Immature natural killer cell (primary cell): ENCODE data around the gene UACA. TPM values are rescaled to one million over a fixed set of nuclear protein-coding genes. Genes with fewer than 3 reads are reported as not detected.
A peak's percentile ranks its signal among the peaks of the same experiment; 100 is the strongest.

ENCODE experiments used
- DNase-seq, 3 donors: peaks; one replicate each; pipeline ENCODE4 v3.0.0; 2022; ENCODE audit warnings: mixed read lengths in 1 of 3
- H3K27ac Mint-ChIP-seq, 6 donors: one replicate each; pipeline ENCODE4 v1.8.0; 2020; ENCODE audit warnings: mixed read lengths in 6 of 6, mild to moderate bottlenecking in 5 of 6, inconsistent platforms in 4 of 6, moderate library complexity in 3 of 6
- H3K27me3 Mint-ChIP-seq, 3 donors: one replicate each; pipeline ENCODE4 v1.8.0; 2020 to 2021; ENCODE audit warnings: low read depth in 3 of 3, mild to moderate bottlenecking in 3 of 3, mixed read lengths in 3 of 3, moderate library complexity in 3 of 3, inconsistent platforms in 1 of 3
- H3K36me3 Mint-ChIP-seq, 3 donors: one replicate each; pipeline ENCODE4 v1.8.0; 2020; ENCODE audit warnings: mixed read lengths in 3 of 3, inconsistent platforms in 2 of 3, mild to moderate bottlenecking in 2 of 3
- H3K4me1 Mint-ChIP-seq, 2 donors: one replicate each; pipeline ENCODE4 v1.8.0; 2020; ENCODE audit warnings: inconsistent platforms in 2 of 2, mild to moderate bottlenecking in 2 of 2, mixed read lengths in 2 of 2, moderate library complexity in 1 of 2
- H3K4me3 Mint-ChIP-seq, 5 donors: one replicate each; pipeline ENCODE4 v1.8.0; 2020; ENCODE audit warnings: mild to moderate bottlenecking in 5 of 5, mixed read lengths in 5 of 5, inconsistent platforms in 3 of 5, moderate library complexity in 3 of 5
- H3K9me3 Mint-ChIP-seq, 6 donors: one replicate each; pipeline ENCODE4 v1.8.0; 2020; ENCODE audit warnings: mild to moderate bottlenecking in 6 of 6, mixed read lengths in 6 of 6, inconsistent platforms in 4 of 6, moderate library complexity in 3 of 6
- polyA plus RNA-seq, 3 donors: library from polyadenylated mRNA; unstranded; fragments of 300-500 nt; fragmentation: Illumina TruSeq; gene quantifications; one replicate each; pipeline ENCODE4 v1.2.3, GENCODE V29; 2021

UACA gene
- polyA plus RNA-seq, 3 donors from 2014 or later = 0.63 TPM; not detected in 2

DNA sequence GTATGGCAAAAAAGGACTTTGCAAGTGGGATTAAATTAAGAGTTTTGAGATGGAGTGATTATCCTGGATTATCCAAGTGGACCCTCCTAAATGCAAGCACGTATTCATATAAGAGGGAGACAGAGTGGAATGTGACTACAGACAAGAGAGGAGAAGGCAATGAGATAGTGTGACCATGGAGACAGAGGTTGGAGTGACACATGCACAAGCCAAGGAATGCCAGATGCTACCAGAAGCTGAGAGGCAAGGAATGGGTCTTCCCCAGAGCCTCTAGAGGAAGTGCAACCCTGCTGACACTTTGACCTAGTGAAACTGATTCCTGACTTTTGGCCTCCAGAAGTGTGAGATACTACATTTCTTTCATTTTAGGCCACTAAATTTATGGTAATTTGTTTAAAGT, 117.2 kb downstream of the UACA start:
- H3K9me3 Mint-ChIP-seq = peaks cover 0 to 3% (median 0%) of the 10 kb centered on the region in 6 donors
- H3K4me1 Mint-ChIP-seq = no peaks in the 10 kb centered on the region
- no peak for DNase-seq
- H3K36me3 Mint-ChIP-seq = no peaks in the 10 kb centered on the region
- H3K4me3 Mint-ChIP-seq = no peak overlapping the region
- no peak overlapping the region for H3K27ac Mint-ChIP-seq
- peaks cover 3 to 10% (median 3%) of the 10 kb centered on the region in 3 donors for H3K27me3 Mint-ChIP-seq

DNA sequence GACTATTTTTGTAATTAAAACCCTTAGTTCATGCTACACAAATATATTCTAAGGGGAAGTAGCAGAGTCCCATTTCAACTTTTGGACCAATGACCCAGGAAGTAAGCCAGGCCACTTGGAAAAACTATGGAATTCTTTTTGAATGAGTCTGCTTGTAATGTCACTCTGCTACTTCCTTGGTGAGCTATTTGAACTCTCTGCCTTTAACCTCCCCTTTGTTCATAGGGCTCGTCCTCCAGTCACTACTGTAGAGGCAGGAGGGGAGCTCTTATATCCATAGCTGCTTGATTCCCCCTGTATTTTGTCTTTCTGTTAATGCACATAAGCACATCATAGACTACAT, 119.6 kb downstream of the UACA start:
- Mint-ChIP-seq H3K4me1 (no peaks in the 10 kb centered on the region), H3K27me3 (peaks cover 3 to 10% (median 3%) of the 10 kb centered on the region in 3 donors), H3K36me3 (no peaks in the 10 kb centered on the region), H3K27ac (no peak overlapping the region), H3K4me3 (no peak overlapping the region), H3K9me3 (peaks cover 0 to 3% (median 0%) of the 10 kb centered on the region in 6 donors)
- no peak for DNase-seq

DNA sequence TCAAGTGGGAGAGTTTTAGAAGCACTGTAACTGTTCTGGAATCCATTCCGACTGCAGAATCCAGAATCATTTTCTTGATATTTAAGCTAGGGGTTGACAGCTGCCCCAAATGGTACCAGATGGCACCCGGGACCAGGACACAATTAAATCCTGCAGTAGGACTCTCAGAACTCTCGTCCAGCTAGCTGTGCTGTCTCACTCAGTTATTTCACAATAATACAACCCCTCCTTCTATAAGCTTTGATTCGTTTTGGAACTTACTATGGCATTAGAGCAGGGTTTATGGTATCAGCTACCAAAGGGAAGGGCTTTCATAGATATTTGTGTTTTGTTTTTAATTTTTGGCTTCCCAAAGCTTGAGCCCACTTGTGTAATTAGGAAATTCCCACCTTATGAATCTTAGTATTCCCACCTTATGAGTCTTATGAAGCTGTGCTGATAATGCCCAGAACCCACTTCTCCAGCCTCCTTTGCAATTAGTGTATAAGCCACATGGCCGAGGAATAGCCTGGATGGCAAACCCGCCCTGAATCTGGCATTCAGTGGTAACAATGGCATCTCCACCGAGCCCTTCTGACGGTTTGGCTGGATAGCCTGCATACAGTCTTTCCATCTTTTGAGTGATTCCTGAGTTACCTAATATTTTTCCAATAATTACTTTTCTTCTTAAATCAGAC, 120.1 kb downstream of the UACA start:
- H3K27ac Mint-ChIP-seq = no peak overlapping the region
- no peak for DNase-seq
- H3K4me3 Mint-ChIP-seq = no peak overlapping the region
- H3K36me3 Mint-ChIP-seq = no peaks in the 10 kb centered on the region
- peaks cover 0 to 3% (median 0%) of the 10 kb centered on the region in 6 donors for H3K9me3 Mint-ChIP-seq
- H3K27me3 Mint-ChIP-seq = peaks cover 3 to 10% (median 5%) of the 10 kb centered on the region in 3 donors
- no peaks in the 10 kb centered on the region for H3K4me1 Mint-ChIP-seq

DNA sequence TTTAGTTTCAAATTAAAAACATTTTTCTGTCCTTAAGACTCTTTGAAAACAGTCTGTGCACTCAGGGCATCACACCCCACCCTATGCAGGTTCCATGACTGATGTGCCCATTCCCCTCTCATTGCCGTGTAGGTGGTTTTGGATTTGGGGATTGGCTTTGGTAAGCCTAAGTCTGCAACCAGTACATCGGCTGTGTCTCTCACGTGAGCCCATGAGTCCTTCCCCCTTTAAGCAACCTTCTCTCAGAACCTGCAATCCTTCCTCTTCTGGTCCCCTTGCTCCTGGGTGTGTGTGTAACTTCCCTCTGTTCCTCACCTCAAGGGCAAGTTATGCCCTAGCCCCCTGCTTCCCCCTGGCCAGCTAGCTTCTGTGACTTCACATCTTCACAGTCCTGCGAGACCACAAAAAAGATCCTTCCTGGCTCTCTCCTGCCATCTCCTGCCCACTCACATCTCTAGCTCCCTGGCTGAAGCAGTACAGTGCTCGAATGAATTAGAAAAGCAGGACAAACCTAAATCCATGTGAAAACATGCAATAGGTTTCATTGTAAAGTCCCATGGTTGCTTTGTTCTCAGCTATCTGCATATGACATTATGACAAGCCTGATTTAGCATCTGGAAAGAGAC, 126.7 kb downstream of the UACA start:
- Mint-ChIP-seq H3K4me1 (peaks cover 3 to 6% of the 10 kb centered on the region in 2 donors), H3K36me3 (no peaks in the 10 kb centered on the region), H3K27me3 (peaks cover 5 to 6% (median 6%) of the 10 kb centered on the region in 3 donors), H3K4me3 (no peak overlapping the region), H3K9me3 (no peaks in the 10 kb centered on the region), H3K27ac (peak overlapping the region in 1 of 6 donors; percentile 9)
- DNase-seq = no peak

DNA sequence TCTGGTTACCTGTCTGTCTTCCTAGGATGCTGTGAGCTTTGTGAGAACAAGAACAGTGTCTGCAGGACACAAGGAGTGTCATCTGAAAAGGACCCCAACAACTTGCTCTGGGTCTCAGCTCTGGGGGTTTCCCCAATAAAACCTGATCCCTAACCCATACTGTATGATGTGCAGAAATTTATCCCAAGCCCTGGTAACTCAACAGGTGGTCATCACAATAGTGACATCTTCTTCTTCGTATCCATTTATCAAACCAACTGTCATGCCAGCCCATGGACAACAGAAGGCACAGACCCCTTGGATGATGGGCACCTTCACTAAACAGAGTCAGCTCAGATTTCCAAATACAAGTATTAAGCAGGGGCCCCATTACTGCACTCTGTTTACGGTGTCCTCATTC, 127.5 kb downstream of the UACA start:
- DNase-seq = no peak
- Mint-ChIP-seq H3K4me3 (no peak overlapping the region), H3K27ac (no peak overlapping the region), H3K4me1 (peaks cover 3 to 6% of the 10 kb centered on the region in 2 donors), H3K27me3 (peaks cover 5 to 6% (median 6%) of the 10 kb centered on the region in 3 donors), H3K36me3 (no peaks in the 10 kb centered on the region), H3K9me3 (no peaks in the 10 kb centered on the region)

DNA sequence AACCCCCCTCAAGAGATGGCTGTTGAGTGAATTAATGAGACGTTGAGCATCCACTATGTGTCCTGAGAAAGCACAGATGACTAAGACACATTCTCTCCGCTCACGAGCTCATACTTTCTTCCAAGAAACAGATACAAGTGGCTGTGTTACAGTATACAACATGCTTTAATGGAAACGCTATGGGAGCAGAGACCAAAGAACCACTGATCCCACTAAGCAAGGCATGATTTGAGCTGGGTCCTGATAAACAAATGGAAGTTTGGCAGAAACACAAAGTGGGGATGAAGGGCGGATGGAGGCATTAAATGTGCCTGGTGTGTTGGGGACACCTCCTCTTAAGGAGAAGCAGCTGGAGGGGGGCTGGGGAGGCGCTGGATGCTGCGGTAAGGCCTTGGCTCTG, 129.4 kb downstream of the UACA start:
- no peak for DNase-seq
- Mint-ChIP-seq H3K4me3 (no peak overlapping the region), H3K27ac (peak overlapping the region in 1 of 6 donors; percentile 3), H3K9me3 (no peaks in the 10 kb centered on the region), H3K27me3 (peaks cover 5 to 6% (median 6%) of the 10 kb centered on the region in 3 donors), H3K36me3 (no peaks in the 10 kb centered on the region), H3K4me1 (peaks cover 3 to 6% of the 10 kb centered on the region in 2 donors)

DNA sequence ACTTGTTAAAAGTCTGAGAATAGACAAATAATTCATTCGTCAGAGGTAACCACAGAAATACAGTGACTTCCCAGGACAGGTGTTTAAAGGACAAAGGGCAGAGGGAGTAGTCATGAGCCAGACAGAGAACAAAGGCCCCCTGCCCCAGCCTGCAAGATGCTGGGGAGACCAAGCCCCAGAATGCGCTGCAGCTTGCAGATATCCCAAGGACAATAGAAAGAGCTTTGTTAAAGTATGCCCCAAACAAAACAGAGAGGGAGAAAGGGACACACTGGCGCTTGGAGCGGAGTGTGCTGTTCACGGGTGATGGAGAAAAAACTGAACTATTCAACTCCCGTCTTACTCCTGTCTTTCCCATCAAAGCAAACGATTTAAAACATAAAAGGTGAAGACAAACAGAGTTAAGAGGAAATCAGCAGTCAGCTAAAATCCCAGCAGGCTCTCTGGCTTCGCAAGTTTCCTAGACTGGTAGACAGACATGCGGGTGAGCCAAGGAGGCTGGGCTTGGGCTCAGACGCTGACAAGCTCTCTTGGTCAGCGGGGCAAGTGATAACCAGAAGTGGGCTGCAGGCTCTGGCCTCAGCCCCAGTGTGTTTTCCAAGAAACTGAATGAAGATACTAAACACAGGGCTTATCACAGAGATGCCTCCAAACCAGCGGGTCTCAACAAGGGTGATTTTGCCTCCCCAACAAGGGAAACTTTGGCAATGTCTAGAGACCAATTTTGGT, 130.1 kb downstream of the UACA start:
- no peak overlapping the region for H3K4me3 Mint-ChIP-seq
- H3K4me1 Mint-ChIP-seq = peaks cover 8 to 11% of the 10 kb centered on the region in 2 donors
- DNase-seq = no peak
- H3K27me3 Mint-ChIP-seq = peaks cover 5 to 8% (median 7%) of the 10 kb centered on the region in 3 donors
- no peak overlapping the region for H3K27ac Mint-ChIP-seq
- H3K9me3 Mint-ChIP-seq = no peaks in the 10 kb centered on the region
- H3K36me3 Mint-ChIP-seq = no peaks in the 10 kb centered on the region

DNA sequence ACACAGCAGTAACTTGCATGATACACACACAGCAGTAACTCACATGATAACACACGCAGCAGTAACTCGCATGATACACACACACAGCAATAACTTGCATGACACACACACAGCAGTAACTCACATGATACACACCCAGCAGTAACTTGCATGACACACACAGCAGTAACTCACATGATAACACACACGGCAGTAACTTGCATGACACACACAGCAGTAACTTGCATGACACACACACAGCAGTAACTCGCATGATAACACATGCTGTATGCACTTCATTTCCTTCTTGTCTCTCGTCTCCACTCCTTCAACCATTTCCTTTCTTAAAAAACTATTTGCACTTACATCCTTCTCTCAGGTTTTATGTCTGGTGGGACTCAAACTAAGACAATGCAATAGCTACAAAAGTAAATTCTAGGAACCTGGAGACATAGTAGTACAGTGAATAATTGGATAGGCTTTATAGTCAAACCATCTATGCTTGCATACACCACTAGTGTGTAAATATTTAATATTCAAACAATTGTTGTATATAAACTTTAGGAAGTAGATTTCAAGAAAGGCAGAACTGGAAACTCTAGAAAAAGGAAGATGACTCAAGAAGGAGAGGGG, 130.8 kb downstream of the UACA start:
- Mint-ChIP-seq H3K4me1 (peaks cover 14 to 17% of the 10 kb centered on the region in 2 donors), H3K4me3 (no peak overlapping the region), H3K36me3 (no peaks in the 10 kb centered on the region), H3K27ac (no peak overlapping the region), H3K27me3 (peaks cover 4 to 8% (median 7%) of the 10 kb centered on the region in 3 donors), H3K9me3 (no peaks in the 10 kb centered on the region)
- no peak for DNase-seq

DNA sequence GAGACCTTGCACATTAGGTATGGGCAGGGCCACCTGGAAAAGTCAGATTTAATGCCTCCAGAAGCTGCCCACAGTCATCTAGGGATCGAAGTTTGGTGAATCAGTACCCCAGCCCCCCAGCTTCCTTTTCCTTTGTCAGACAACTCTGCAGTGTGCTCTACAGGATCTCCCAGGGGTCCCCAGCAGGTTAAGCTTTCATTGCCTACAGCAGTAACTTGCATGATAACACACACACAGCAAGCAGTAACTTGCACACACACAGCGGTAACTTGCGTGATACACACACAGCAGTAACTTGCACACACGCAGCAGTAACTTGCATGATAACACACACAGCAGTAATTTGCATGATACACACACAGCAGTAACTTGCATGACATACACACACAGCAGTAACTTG, 131.3 kb downstream of the UACA start:
- no peak overlapping the region for H3K4me3 Mint-ChIP-seq
- DNase-seq = no peak
- H3K4me1 Mint-ChIP-seq = peaks cover 15 to 23% of the 10 kb centered on the region in 2 donors
- H3K27me3 Mint-ChIP-seq = peaks cover 4 to 8% (median 7%) of the 10 kb centered on the region in 3 donors
- no peaks in the 10 kb centered on the region for H3K9me3 Mint-ChIP-seq
- no peak overlapping the region for H3K27ac Mint-ChIP-seq
- no peaks in the 10 kb centered on the region for H3K36me3 Mint-ChIP-seq

DNA sequence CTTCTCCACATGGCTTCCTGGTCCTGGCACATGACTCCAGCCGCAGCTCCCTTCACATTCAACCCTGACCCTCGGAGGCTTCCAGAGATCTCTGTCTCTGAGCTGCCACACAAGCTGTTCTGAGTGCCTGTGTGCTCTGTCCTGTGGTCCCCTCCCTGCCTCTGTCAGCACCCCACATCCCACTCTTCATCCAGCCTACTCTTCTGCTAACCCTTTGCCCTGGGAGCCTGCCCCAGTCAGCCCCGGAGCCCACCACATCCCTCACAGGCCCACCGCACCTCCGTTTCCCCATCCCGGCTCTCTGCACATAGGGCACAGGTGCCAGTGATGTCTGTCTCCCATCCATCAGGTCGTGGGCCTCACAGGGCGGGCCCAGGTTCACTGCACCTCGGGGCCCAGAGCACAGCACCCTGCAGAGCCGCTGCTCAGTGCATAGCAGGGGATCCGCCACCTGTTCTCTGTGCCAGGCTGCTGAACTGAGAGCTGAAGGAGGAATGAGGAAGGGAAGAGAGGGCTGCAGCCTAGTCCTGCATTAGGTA, 133.6 kb downstream of the UACA start:
- H3K4me3 Mint-ChIP-seq = no peak overlapping the region
- peaks cover 12 to 18% of the 10 kb centered on the region in 2 donors for H3K4me1 Mint-ChIP-seq
- peaks cover 0 to 1% (median 0%) of the 10 kb centered on the region in 6 donors for H3K9me3 Mint-ChIP-seq
- peaks cover 0 to 4% (median 0%) of the 10 kb centered on the region in 3 donors for H3K36me3 Mint-ChIP-seq
- H3K27ac Mint-ChIP-seq = no peak overlapping the region
- no peak for DNase-seq
- H3K27me3 Mint-ChIP-seq = peaks cover 4 to 16% (median 5%) of the 10 kb centered on the region in 3 donors

DNA sequence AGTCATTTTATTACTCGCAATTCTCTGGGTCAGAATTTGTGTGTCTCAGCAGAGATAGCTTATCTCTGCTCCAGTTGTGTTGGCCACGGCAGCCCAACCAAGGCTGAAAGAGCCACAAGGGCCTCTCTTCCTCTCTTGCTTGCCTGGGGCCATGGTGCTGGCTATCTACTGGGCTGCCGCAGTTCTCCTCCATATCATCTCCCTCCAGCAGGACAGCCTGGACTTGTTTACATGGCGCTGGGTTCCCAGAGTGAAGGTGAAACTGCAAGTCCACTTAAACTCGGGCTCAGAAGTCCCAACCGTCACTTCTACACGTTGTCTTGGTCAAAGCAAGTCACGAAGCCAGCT, 134.8 kb downstream of the UACA start:
- H3K27me3 Mint-ChIP-seq = peaks cover 4 to 19% (median 5%) of the 10 kb centered on the region in 3 donors
- no peak overlapping the region for H3K27ac Mint-ChIP-seq
- no peak overlapping the region for H3K4me3 Mint-ChIP-seq
- H3K9me3 Mint-ChIP-seq = peaks cover 3 to 7% (median 4%) of the 10 kb centered on the region in 6 donors
- H3K4me1 Mint-ChIP-seq = peaks cover 12 to 18% of the 10 kb centered on the region in 2 donors
- no peak for DNase-seq
- peaks cover 0 to 9% (median 4%) of the 10 kb centered on the region in 3 donors for H3K36me3 Mint-ChIP-seq

DNA sequence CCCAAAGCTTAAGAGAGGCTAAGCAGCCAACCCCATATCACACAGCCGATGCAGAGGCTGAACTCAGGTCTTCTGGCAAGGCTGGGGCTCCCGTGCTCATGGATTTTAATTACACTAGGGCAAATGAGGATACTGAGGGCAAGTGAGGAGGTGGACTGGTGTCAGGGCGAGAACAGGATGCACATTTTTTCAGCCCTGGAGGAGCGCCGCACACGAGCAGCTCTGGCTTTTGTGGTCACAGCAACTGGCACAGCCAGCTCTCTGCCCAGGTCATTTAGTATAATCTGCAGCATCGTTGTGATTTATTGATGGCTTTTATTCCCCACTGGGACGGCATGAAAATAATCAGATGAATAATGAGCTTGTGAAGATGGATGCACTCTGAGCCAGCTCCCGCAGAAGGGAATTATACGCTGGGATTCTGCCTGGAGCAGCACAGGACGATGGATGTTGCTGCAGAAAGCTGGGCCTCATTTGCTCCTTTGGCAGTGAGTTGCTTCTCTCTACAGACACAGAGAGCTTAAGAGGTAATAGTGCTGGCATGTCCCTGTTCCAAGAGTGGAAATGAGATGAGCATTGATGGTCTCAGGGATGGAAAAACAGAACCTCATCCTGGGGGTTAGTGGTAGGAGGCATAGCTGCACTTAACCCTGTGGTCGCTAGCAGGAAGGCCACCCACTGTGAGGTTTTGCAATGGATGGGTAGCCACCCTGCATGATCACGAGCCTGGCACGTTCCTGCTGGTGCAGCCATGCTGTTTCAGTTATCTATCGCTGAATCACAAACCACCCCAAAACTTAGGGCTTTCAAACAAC, 135.4 kb downstream of the UACA start:
- Mint-ChIP-seq H3K36me3 (peaks cover 0 to 9% (median 4%) of the 10 kb centered on the region in 3 donors), H3K27me3 (peaks cover under 1 to 19% (median 8%) of the 10 kb centered on the region in 3 donors), H3K9me3 (peaks cover 6 to 10% (median 8%) of the 10 kb centered on the region in 6 donors), H3K4me3 (peak overlapping the region in 1 of 5 donors; percentile 42), H3K4me1 (peaks cover 12 to 18% of the 10 kb centered on the region in 2 donors), H3K27ac (no peak overlapping the region)
- DNase-seq = no peak

DNA sequence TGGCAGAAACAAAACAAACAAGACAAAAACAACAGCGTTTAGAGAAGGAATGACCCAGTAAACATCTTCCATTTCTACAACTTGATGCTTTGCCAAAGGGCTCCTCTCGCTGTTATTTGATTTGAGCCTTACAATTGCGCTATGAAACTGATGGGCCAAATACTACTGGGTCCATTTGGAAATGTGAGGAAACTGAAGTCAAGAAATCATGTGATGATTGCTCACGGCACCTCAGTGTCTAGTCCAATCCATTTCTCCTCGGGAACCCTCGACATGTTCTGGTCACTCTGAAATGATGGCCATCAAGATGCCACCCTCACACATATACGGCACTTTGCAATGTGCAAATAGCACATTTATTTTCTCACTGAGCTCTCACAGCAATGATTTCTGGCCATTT, 136.0 kb downstream of the UACA start:
- peaks cover 0 to 14% (median 4%) of the 10 kb centered on the region in 3 donors for H3K36me3 Mint-ChIP-seq
- peaks cover 12 to 18% of the 10 kb centered on the region in 2 donors for H3K4me1 Mint-ChIP-seq
- peaks cover 0 to 23% (median 8%) of the 10 kb centered on the region in 3 donors for H3K27me3 Mint-ChIP-seq
- H3K4me3 Mint-ChIP-seq = no peak overlapping the region
- H3K27ac Mint-ChIP-seq = no peak overlapping the region
- peaks cover 8 to 15% (median 13%) of the 10 kb centered on the region in 6 donors for H3K9me3 Mint-ChIP-seq
- DNase-seq = no peak
